ENCODE results near the gene FAAP20. TPM values are rescaled to one million over a fixed set of nuclear protein-coding genes. Genes with fewer than 3 reads are reported as not detected.

FAAP20 gene
- total RNA-seq, 2 donors from 2014 or later = 19.8 to 23.6 TPM

DNA sequence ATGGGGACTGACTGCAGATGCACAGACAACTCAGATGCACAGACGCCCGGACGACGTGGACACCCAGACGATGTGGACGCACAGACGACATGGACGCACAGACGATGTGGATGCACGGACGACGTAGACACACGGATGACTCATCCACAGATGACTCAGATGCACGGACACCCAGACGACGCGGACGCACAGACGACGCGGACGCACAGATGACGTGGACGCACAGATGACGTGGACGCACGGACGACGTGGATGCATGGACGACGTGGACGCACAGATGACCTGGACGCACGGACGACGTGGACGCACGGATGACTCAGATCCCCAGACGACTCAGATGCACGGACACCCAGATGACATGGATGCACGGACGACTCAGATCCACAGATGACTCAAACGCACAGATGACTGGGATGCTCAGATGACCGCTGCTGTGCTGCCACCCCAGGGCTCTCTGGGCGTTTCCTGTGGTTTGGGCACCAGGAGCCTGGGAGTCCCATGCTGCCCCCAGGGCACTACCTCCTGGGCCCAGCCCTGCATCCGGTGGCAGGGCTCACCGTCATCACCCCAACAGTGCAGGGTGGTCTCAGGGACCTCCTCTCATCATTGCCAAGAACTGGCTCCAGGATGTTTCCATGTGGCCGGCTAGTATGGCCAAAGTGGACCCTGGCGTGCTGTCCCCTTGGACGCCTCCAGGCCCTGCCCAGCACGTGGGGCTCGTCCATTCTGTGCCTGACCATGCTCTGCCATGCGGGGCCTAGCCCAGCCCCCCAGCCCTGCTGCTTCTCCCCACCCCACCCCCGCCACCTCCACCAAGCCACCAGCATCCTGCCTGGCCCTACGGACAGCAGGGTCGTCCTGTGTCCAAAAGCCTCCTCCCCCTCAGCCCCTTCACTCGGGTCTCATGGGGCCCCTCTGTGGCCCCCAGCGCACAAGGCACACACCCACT lies 14.0 kb downstream of the FAAP20 start:
- WGBS, 2 donors = 89 to 92% methylated on average over 52 to 57 of the region's 58 CpGs
- H3K9me3 ChIP-seq = no peaks in the 10 kb centered on the region
- H3K27ac ChIP-seq = no peak overlapping the region
- ATAC-seq = no peak
- no peaks in the 10 kb centered on the region for H3K36me3 ChIP-seq (replicated peaks in 1 of 2; ENCODE audit: insufficient read depth in 1 of 2, low read depth in 2 of 2)
- intact Hi-C loops (cut with DNase I) = no loop called here
- no peak overlapping the region for H3K4me3 ChIP-seq
- TF ChIP-seq POLR2A (IDR thresholded peaks at IDR 0.05) = no peak
- no peak for TF ChIP-seq CTCF (IDR thresholded peaks at IDR 0.05)
- H3K27me3 ChIP-seq = no peaks in the 10 kb centered on the region
- H3K4me1 ChIP-seq = no peaks in the 10 kb centered on the region
- no peak for DNase-seq

- ATAC-seq (no peak), DNase-seq (no peak)
- no peak for TF ChIP-seq POLR2A (IDR thresholded peaks at IDR 0.05)
- TF ChIP-seq CTCF (IDR thresholded peaks at IDR 0.05) = no peak
- Histone ChIP-seq H3K27me3 (no peaks in the 10 kb centered on the region), H3K36me3 (replicated peaks in 1 of 2; ENCODE audit: insufficient read depth in 1 of 2, low read depth in 2 of 2) (no peaks in the 10 kb centered on the region), H3K4me3 (no peak overlapping the region), H3K9me3 (no peaks in the 10 kb centered on the region), H3K27ac (no peak overlapping the region), H3K4me1 (no peaks in the 10 kb centered on the region)
- intact Hi-C loops (cut with DNase I) = no loop called here
- 82% methylated on average over 23 to 28 of the region's 28 CpGs for WGBS, 2 donors
These were observed 15.1 kb downstream of the FAAP20 start for GRCh38 chr1:2179283-2180013.

DNA sequence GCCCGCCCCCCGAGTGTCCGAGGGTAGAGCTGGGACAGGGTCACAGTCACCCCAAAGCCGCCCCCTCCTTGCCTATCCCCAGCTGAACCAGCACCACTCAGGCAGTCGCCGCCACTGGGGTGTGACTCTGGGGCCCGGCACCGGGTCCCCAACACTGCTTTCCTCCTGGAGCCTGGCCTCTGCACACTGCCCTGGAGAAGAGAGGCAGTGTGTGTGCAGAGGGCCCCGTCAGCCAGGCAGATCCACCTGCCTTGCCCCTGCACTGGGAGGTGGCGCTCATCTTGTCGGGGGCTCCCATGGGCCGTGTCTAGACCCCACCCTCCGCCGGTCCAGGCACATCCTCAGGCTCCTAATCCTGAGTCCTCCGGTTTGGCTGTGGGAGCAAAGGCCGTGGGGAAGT lies 15.7 kb downstream of the FAAP20 start:
- no peaks in the 10 kb centered on the region for H3K27me3 ChIP-seq
- no peak for ATAC-seq
- TF ChIP-seq POLR2A (IDR thresholded peaks at IDR 0.05) = no peak
- TF ChIP-seq CTCF (IDR thresholded peaks at IDR 0.05) = no peak
- no peaks in the 10 kb centered on the region for H3K36me3 ChIP-seq (replicated peaks in 1 of 2; ENCODE audit: insufficient read depth in 1 of 2, low read depth in 2 of 2)
- H3K4me1 ChIP-seq = no peaks in the 10 kb centered on the region
- WGBS, 2 donors = 88% methylated on average over 15 of the region's 16 CpGs; no CpG with 5 or more reads in 1 of the 2 donors
- H3K27ac ChIP-seq = no peak overlapping the region
- intact Hi-C loops (cut with DNase I) = no loop called here
- DNase-seq = no peak
- H3K9me3 ChIP-seq = no peaks in the 10 kb centered on the region
- no peak overlapping the region for H3K4me3 ChIP-seq

- no peak for DNase-seq
- no peaks in the 10 kb centered on the region for H3K4me1 ChIP-seq
- no peaks in the 10 kb centered on the region for H3K36me3 ChIP-seq (replicated peaks in 1 of 2; ENCODE audit: insufficient read depth in 1 of 2, low read depth in 2 of 2)
- TF ChIP-seq CTCF (IDR thresholded peaks at IDR 0.05) = no peak
- TF ChIP-seq POLR2A (IDR thresholded peaks at IDR 0.05) = no peak
- no peaks in the 10 kb centered on the region for H3K9me3 ChIP-seq
- H3K27ac ChIP-seq = no peak overlapping the region
- H3K27me3 ChIP-seq = no peaks in the 10 kb centered on the region
- no peak overlapping the region for H3K4me3 ChIP-seq
- no peak for ATAC-seq
- intact Hi-C loops (cut with DNase I) = no loop called here
- WGBS, 2 donors = 91 to 100% methylated on average over 5 to 18 of the region's 18 CpGs
These were observed 16.5 kb downstream of the FAAP20 start for GRCh38 chr1:2177946-2178538.
